HepG2 (cell line): ENCODE data around the gene NSD1. TPM values are rescaled to one million over a fixed set of nuclear protein-coding genes. Genes with fewer than 3 reads are reported as not detected.

Experiments
- ATAC-seq: fragments of 200-7000 bp; cut with Tn5 transposase; 3 replicates; pipeline ENCODE4 v1.9.1; 2020; ENCODE audit warnings: mild to moderate bottlenecking, moderate library complexity
- BruUV-seq: library from RNA; stranded (reverse); fragments of 400-500 nt; replicated peaks from 2 replicates; lab custom pipeline; 2021; lab: Mats Ljungman, UMichigan
- CTCF ChIA-PET: fragments of 300-600 bp; formaldehyde crosslinking; extraction: SDS; loops from one replicate; lab custom pipeline; 2021; ENCODE audit warnings: low total read pairs, inconsistent platforms, low intra/inter-chr PET ratio; lab: Yijun Ruan, JAX
- POLR2A ChIA-PET: fragments of 350-600 bp; sonication (Branson Sonifier 250); formaldehyde crosslinking; loops from one replicate; lab custom pipeline; 2020; ENCODE audit warnings: antibody characterized with exemption, inconsistent platforms; lab: Yijun Ruan, JAX
- DNase-seq: peaks from one replicate; pipeline ENCODE4 v3.0.0-alpha.2; 2015; ENCODE audit warnings: low spot score
- FAIRE-seq: peaks from 3 replicates; lab custom pipeline; 2011; peaks lifted over from hg19 to GRCh38; lab: Jason Lieb, UNC
- H2AFZ ChIP-seq: one replicate; pipeline ENCODE4 v1.6.1; 2011; ENCODE audit warnings: low read length, inconsistent platforms
- H3K27ac ChIP-seq: fragments of 300-600 bp; 3 replicates; pipeline ENCODE4 v1.8.0; 2011; ENCODE audit warnings: mixed run types, mild to moderate bottlenecking, mixed read lengths, low read length, inconsistent platforms; ENCODE audit not compliant: insufficient read depth; ENCODE audit errors: extremely low read length
- H3K27me3 ChIP-seq, 2 experiments: fragments of 200-600 bp in 1 of 2; 2 replicates in 1 of 2; 3 replicates in 1 of 2; pipeline versions ENCODE4 v1.6.0 to v1.8.0; 2011; ENCODE audit warnings: low read length in 2 of 2, mild to moderate bottlenecking in 2 of 2, moderate library complexity in 2 of 2, inconsistent platforms in 1 of 2; ENCODE audit not compliant: insufficient read depth in 2 of 2, control insufficient read depth in 1 of 2
- H3K36me3 ChIP-seq, 2 experiments: fragments of 200-600 bp in 1 of 2; replicated peaks in 1 of 2; 2 replicates in 1 of 2; 3 replicates in 1 of 2; pipeline versions ENCODE4 v1.5.1 to v1.8.0; 2011; ENCODE audit warnings: low read length in 2 of 2, inconsistent platforms in 1 of 2; ENCODE audit not compliant: insufficient read depth in 2 of 2, control insufficient read depth in 1 of 2
- H3K4me1 ChIP-seq: 2 replicates; pipeline ENCODE4 v1.5.1; 2012; ENCODE audit warnings: low read length, inconsistent platforms; ENCODE audit not compliant: insufficient read depth
- H3K4me2 ChIP-seq: 2 replicates; pipeline ENCODE4 v1.6.0; 2011; ENCODE audit warnings: low read depth, low read length, inconsistent platforms
- H3K4me3 ChIP-seq, 3 experiments: fragments of 200-600 bp in 1 of 3; sonication (generic), shearing (Covaris generic) in 1 of 3; replicated peaks in 1 of 3; 2 replicates each; pipeline ENCODE4 v1.5.1; 2011 to 2016; ENCODE audit warnings: low read length in 3 of 3, inconsistent platforms in 2 of 3, low read depth in 2 of 3, mild to moderate bottlenecking in 2 of 3, control low read depth in 1 of 3, mixed read lengths in 1 of 3; ENCODE audit not compliant: insufficient read depth in 1 of 3
- H3K79me2 ChIP-seq: one replicate; pipeline ENCODE4 v1.6.1; 2011; ENCODE audit warnings: low read length, inconsistent platforms; ENCODE audit not compliant: insufficient read depth
- H3K9ac ChIP-seq: 2 replicates; pipeline ENCODE4 v1.6.0; 2011; ENCODE audit warnings: mild to moderate bottlenecking, low read depth, low read length, inconsistent platforms; ENCODE audit not compliant: insufficient read depth
- H3K9me3 ChIP-seq: 2 replicates; pipeline ENCODE4 v1.5.1; 2012; ENCODE audit warnings: mild to moderate bottlenecking, low read length
- H4K20me1 ChIP-seq: 2 replicates; pipeline ENCODE4 v1.6.0; 2011; ENCODE audit warnings: inconsistent platforms, mild to moderate bottlenecking, low read length, moderate library complexity; ENCODE audit not compliant: insufficient read depth
- GPBP1L1 ChIP-seq: sonication (generic); formaldehyde crosslinking; IDR thresholded peaks from 2 replicates; pipeline ENCODE4 v1.5.0; 2020; ENCODE audit warnings: mild to moderate bottlenecking, missing genetic modification reagents
- HIC2 ChIP-seq: sonication (generic); formaldehyde crosslinking; IDR thresholded peaks from 2 replicates; pipeline ENCODE4 v1.9.0; 2022; ENCODE audit warnings: low read depth, missing genetic modification reagents
- HNRNPL ChIP-seq: fragments of 200-400 bp; formaldehyde crosslinking; IDR thresholded peaks from 2 replicates; pipeline ENCODE4 v1.6.1; 2017; ENCODE audit warnings: mild to moderate bottlenecking, low read depth, low read length
- STAG1 ChIP-seq: sonication (generic); formaldehyde crosslinking; IDR thresholded peaks from 2 replicates; pipeline ENCODE4 v1.4.0; 2020; ENCODE audit warnings: missing genetic modification reagents
- XRCC5 ChIP-seq: fragments of 200-400 bp; formaldehyde crosslinking; optimal IDR thresholded peaks from 2 replicates; pipeline ENCODE3; 2017; ENCODE audit warnings: mild to moderate bottlenecking, low read length
- ZBTB38 ChIP-seq: sonication (generic); formaldehyde crosslinking; IDR thresholded peaks from 2 replicates; pipeline ENCODE4 v1.5.1; 2020; ENCODE audit warnings: mild to moderate bottlenecking, missing genetic modification reagents
- ZFX ChIP-seq: sonication (generic); formaldehyde crosslinking; IDR thresholded peaks from 2 replicates; pipeline ENCODE4 v1.4.0; 2020; ENCODE audit warnings: mild to moderate bottlenecking, low read depth, missing genetic modification reagents, moderate library complexity
- WGBS: methylation state at CpG from one replicate; pipeline ENCODE4 v1.1.6; 2017; ENCODE audit warnings: low lambda C conversion rate; 5-methylcytosine and 5-hydroxymethylcytosine counted together
- in situ Hi-C: cut with HindIII; loops from 2 replicates; pipeline ENCODE4 v1.10.0; 2017; ENCODE audit warnings: low pct_unique_long_range_greater_than_20kb; ENCODE audit not compliant: extremely low pct_ligation_motif_present
- intact Hi-C: fragments of 100-400 bp; cut with micrococcal nuclease; formaldehyde crosslinking; loops from one replicate; pipeline ENCODE4 v1.10.0; 2022; ENCODE audit not compliant: unreplicated experiment
- polyA plus RNA-seq, 8 experiments: library from polyadenylated mRNA; depleted of rRNA in 3 of 8; stranded (reverse) in 7 of 8; unstranded in 1 of 8; fragments of >200 nt; fragmentation: Illumina TruSeq in 4 of 8; extraction: Trizol in 4 of 8; gene quantifications; 2 replicates each; pipeline versions ENCODE4 v1.2.1 to v1.2.3, GENCODE V29; 2011 to 2016; ENCODE audit warnings: low read depth in 4 of 8, missing spikeins in 1 of 8, mixed read lengths in 1 of 8; ENCODE audit not compliant: insufficient read depth in 1 of 8
- total RNA-seq, 5 experiments: library from RNA; depleted of rRNA; stranded (reverse); fragments of >200 nt; fragmentation: Illumina TruSeq; extraction: Trizol; gene quantifications; 2 replicates each; pipeline ENCODE4 v1.2.3, GENCODE V29; 2016; ENCODE audit warnings: low read depth in 1 of 5
- TF ChIP-seq, protein P1 (sequence below): sonication (generic); formaldehyde crosslinking; IDR thresholded peaks from 2 replicates; pipeline ENCODE4 v1.4.0; 2020; ENCODE audit warnings: missing genetic modification reagents
- TF ChIP-seq, protein P2 (sequence below): sonication (generic); formaldehyde crosslinking; IDR thresholded peaks from 2 replicates; pipeline ENCODE4 v1.5.1; 2020; ENCODE audit warnings: mild to moderate bottlenecking, missing genetic modification reagents, moderate library complexity
- TF ChIP-seq, protein P3 (sequence below): IDR thresholded peaks from 2 replicates; pipeline ENCODE4 v1.6.1; 2012; ENCODE audit warnings: inconsistent platforms
- TF ChIP-seq, protein P4 (sequence below), 2 experiments: sonication (generic) in 1 of 2; formaldehyde crosslinking in 1 of 2; IDR thresholded peaks; 2 replicates each; pipeline versions ENCODE4 v1.4.0 to v1.6.1; 2018 to 2020; ENCODE audit warnings: missing genetic modification reagents in 2 of 2, borderline replicate concordance in 1 of 2, low read depth in 1 of 2, mild to moderate bottlenecking in 1 of 2, missing biosample characterization in 1 of 2

Gene NSD1
- total and polyA plus RNA-seq, 2 of the 13 experiments (the other 11 are each of a cell fraction or from before 2014, with no cell fraction given): 0.01 to 0.09 TPM

DNA sequence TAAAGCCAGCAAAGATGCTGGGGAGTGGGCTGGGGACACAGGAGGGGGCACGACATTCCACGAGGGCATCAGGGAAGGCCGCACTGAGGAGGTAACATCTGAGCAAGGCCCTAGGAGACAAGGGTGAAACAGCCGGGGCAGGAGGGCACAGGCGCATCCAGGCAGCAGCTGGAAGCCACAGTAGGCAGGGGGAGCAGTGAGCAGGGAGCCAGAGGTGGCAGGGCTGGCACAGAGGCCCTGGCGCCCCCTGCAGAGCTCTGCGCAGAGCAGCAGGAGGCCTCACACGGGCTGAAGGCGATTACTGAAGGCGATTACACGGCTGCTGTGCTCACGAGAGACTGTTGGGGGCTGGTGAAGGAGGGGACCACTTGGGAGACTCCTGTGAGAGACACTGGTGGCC lies 202.5 kb downstream of the NSD1 start:
- peaks cover 42 to 85% of the 10 kb centered on the region in 2 experiments for H3K36me3 ChIP-seq
- intact Hi-C loops: loop anchor here (1.0 to 2.0 kb wide), 2 partner anchors 18 to 23 kb away; no protein-coding TSS in a partner anchor
- H3K4me1 ChIP-seq: no peaks in the 10 kb centered on the region
- FAIRE-seq (no peak), DNase-seq (peak; percentile 50), ATAC-seq (peak; percentile 88)
- no peak overlapping the region for H2AFZ ChIP-seq
- ChIA-PET CTCF (interaction anchor here (1.2 to 2.9 kb wide), 4 partner anchors 18 to 222 kb away, joined by 3 to 38 read pairs (median 6); no protein-coding TSS in a partner anchor), POLR2A (interaction anchor here (1.0 to 1.1 kb wide), 3 partner anchors 10 to 249 kb away, joined by 3 read pairs; partner anchors contain the start of gene FGFR4)
- H4K20me1 ChIP-seq: 0 out of 2 replicates have a peak, but pooled peaks cover 3% of the 10 kb centered on the region
- no peaks in the 10 kb centered on the region for H3K9me3 ChIP-seq
- H3K4me3 ChIP-seq: no peak overlapping the region
- H3K27ac ChIP-seq: no peak overlapping the region
- H3K79me2 ChIP-seq: peaks cover 6% of the 10 kb centered on the region
- in situ Hi-C loops: no loop called here
- no peaks in the 10 kb centered on the region for H3K27me3 ChIP-seq
- H3K9ac ChIP-seq: no peak overlapping the region
- H3K4me2 ChIP-seq: no peak overlapping the region
- WGBS: 83% methylated on average over 11 of the region's 12 CpGs
- BruUV-seq: no TSS peak
- TF ChIP-seq XRCC5: peak; percentile 19
- TF ChIP-seq, protein P1, sequence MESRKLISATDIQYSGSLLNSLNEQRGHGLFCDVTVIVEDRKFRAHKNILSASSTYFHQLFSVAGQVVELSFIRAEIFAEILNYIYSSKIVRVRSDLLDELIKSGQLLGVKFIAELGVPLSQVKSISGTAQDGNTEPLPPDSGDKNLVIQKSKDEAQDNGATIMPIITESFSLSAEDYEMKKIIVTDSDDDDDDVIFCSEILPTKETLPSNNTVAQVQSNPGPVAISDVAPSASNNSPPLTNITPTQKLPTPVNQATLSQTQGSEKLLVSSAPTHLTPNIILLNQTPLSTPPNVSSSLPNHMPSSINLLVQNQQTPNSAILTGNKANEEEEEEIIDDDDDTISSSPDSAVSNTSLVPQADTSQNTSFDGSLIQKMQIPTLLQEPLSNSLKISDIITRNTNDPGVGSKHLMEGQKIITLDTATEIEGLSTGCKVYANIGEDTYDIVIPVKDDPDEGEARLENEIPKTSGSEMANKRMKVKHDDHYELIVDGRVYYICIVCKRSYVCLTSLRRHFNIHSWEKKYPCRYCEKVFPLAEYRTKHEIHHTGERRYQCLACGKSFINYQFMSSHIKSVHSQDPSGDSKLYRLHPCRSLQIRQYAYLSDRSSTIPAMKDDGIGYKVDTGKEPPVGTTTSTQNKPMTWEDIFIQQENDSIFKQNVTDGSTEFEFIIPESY (CRISPR knock-in tag): 0 out of 2 replicates have a peak, but pooled peaks have one; percentile 50
- 0 out of 2 replicates have a peak, but pooled peaks have one; percentile 17 for TF ChIP-seq ZFX (CRISPR knock-in tag)
- TF ChIP-seq, protein P2, sequence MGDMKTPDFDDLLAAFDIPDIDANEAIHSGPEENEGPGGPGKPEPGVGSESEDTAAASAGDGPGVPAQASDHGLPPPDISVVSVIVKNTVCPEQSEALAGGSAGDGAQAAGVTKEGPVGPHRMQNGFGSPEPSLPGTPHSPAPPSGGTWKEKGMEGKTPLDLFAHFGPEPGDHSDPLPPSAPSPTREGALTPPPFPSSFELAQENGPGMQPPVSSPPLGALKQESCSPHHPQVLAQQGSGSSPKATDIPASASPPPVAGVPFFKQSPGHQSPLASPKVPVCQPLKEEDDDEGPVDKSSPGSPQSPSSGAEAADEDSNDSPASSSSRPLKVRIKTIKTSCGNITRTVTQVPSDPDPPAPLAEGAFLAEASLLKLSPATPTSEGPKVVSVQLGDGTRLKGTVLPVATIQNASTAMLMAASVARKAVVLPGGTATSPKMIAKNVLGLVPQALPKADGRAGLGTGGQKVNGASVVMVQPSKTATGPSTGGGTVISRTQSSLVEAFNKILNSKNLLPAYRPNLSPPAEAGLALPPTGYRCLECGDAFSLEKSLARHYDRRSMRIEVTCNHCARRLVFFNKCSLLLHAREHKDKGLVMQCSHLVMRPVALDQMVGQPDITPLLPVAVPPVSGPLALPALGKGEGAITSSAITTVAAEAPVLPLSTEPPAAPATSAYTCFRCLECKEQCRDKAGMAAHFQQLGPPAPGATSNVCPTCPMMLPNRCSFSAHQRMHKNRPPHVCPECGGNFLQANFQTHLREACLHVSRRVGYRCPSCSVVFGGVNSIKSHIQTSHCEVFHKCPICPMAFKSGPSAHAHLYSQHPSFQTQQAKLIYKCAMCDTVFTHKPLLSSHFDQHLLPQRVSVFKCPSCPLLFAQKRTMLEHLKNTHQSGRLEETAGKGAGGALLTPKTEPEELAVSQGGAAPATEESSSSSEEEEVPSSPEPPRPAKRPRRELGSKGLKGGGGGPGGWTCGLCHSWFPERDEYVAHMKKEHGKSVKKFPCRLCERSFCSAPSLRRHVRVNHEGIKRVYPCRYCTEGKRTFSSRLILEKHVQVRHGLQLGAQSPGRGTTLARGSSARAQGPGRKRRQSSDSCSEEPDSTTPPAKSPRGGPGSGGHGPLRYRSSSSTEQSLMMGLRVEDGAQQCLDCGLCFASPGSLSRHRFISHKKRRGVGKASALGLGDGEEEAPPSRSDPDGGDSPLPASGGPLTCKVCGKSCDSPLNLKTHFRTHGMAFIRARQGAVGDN (CRISPR knock-in tag): peak; percentile 53
- no peak for TF ChIP-seq GPBP1L1 (CRISPR knock-in tag)
- TF ChIP-seq, protein P3, sequence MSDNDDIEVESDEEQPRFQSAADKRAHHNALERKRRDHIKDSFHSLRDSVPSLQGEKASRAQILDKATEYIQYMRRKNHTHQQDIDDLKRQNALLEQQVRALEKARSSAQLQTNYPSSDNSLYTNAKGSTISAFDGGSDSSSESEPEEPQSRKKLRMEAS: peak; percentile 22; the same call in 1 of the 2 replicates
- peak; percentile 50; the same call in 1 of the 2 replicates for TF ChIP-seq ZBTB38 (CRISPR knock-in tag)
- TF ChIP-seq HNRNPL: peak; percentile 99
- TF ChIP-seq, protein P4, sequence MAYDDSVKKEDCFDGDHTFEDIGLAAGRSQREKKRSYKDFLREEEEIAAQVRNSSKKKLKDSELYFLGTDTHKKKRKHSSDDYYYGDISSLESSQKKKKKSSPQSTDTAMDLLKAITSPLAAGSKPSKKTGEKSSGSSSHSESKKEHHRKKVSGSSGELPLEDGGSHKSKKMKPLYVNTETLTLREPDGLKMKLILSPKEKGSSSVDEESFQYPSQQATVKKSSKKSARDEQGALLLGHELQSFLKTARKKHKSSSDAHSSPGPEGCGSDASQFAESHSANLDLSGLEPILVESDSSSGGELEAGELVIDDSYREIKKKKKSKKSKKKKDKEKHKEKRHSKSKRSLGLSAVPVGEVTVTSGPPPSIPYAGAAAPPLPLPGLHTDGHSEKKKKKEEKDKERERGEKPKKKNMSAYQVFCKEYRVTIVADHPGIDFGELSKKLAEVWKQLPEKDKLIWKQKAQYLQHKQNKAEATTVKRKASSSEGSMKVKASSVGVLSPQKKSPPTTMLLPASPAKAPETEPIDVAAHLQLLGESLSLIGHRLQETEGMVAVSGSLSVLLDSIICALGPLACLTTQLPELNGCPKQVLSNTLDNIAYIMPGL (CRISPR knock-in tag; IDR thresholded peaks at IDR 0.05; ENCODE audit: borderline replicate concordance in 1 of 2, low read depth in 1 of 2): 0 out of 4 replicates have a peak, but pooled peaks of 1 of the 2 experiments have one; percentile 25
- peak; percentile 71 for TF ChIP-seq STAG1
- TF ChIP-seq HIC2 (CRISPR knock-in tag): peak; percentile 87
